Activated T-cell treated with anti-CD3 and anti-CD28 coated beads for 24 hours (primary cell): ENCODE data around the gene RAPGEF4.
"Not testable (repeated sequence)": the region's sequence is repeated elsewhere in the genome, so short reads cannot be mapped to it uniquely, and the experiment has no call there.

Experiments used
- DNase-seq: peaks from one replicate; pipeline ENCODE4 v3.0.0-alpha.2; 2020; ENCODE audit warnings: low read depth

RAPGEF4 gene

DNA sequence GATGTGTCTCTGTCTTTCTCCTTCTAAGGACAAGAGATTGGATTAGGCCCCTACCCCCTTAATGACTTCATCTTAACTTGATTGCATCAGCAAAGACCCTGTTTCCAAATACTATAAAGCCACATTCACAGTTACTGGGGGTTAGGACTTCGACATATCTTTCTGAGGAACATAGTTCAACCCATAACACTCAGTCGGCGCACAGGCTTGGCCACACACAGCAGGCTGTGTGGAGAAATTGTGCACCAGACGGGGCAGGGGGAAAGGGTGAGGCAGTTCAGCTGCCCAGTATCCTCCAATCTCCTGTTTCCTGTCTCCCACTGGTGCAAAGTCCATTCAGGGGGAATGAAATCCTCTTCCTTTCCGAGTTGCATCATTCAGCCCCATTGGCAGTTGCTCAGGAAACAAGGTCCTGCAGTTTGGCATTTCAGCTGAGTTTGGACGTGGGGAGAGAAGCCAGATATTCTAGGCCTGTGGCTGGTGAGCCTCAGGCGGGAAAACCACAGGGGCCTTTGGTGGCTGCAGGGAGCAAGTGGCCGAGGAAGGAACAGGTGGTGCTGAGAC is 9.4 kb upstream of the RAPGEF4 start:
- no peak for DNase-seq

- DNase-seq: no peak
Measured at GRCh38 chr2:172730411-172730810, 5.2 kb upstream of the RAPGEF4 start.

GRCh38 chr2:172734711-172735581 is 699 bp upstream of the RAPGEF4 start:
- DNase-seq: peak; percentile 7

DNA sequence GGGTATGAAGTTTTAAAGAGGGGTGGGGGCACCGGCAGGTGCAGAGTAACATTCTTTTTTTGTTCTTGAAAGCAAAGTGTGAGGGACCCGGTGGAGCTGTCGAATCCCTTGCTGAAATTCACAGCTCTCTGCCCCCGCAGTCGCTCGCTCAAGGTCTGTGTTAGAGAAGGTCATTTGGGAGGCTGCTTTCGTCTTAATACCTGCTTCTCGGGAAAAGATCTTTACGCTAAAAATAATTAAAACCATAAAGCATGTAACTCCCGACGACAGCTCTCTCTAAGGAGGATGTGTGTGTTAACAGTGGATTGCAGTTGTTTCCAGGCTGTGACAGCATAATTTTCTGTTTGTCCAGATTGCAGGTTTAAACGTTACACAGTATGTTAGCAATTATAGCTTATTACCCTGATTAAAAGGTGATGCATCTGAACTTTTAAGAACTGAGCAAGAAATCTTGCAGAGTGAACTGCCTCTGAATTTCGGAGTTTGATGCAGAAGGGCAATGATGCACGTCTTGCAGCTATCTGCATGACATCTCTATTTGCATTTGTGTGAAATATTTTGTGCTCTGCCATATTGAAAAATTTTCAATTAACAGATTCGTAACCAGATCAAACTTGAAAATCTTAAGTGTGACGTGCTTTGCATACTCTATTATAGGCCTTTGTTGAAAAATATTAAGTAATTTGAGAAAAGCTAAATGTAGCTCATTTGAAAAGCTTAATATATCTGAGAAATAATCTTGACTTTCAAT is 954 bp downstream of the RAPGEF4 start:
- DNase-seq: no peak

- no peak for DNase-seq
Measured at GRCh38 chr2:172739661-172740266, 4.1 kb downstream of the RAPGEF4 start.

DNA sequence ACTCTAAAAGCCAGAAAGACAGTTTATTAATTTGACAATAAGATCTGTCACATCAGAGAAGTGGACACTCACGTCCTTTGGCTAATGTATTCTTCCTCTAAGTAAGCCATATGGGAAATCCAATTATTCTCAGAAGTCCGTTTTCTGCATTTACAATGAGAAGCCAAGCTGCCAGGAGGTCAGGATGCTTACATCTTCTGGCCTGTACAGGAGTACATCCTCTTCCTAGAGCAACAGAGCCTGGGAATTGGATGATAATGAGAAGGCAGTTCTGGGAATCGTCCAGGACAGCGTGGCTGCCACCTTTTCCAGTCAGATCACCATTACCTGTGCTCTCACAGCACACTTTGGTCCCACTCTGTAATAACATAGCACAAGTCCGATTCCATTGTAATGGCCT is 5.2 kb downstream of the RAPGEF4 start:
- DNase-seq: no peak

DNA sequence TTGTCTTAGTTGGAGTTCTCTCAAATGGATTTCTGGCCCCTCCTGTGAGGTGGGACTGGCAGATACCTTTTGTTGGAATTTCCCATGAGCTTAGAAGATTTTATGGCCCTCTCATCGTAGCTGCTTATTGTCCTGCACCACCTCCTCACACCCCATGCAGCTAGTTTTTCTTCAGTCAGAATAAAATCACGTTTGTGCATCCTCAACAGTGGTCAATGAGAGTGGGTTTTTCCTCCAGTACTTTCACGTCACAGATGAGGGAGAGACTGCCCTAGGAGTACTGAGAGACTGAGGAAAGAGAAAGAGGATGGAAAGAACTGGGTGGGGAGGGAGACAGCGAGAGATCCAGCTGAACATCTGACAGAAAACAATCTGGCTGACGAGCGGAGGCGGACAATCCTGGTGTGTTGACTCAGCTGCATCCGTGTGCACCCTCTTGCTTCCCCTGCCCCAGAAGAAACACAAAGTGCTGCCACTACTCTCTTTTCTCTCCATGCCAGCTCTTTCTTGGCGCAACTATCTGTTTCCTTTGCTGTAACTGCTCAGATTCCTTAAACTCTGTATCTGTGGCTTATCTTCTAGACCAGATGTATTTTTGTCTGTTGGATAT is 7.4 kb downstream of the RAPGEF4 start:
- no peak for DNase-seq

DNA sequence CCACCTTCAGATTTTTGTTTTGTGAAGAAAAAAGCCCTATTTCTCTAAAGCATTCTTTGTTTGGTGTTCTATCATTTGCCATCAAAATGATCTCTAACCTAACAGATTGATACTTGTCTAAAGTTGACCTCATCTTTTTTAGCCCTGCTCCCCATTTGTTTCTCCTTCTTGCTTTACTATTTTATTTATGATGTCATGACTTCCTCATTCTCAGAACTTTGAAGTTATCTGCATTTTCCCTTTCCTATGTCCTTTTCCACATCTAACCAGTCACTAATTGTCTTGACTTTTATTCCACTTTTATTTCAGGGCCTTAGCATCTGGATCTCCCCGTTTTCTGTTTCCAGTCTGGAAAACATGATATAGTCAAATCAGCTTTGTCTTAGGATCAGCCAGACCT is 8.3 kb downstream of the RAPGEF4 start:
- DNase-seq: no peak

DNA sequence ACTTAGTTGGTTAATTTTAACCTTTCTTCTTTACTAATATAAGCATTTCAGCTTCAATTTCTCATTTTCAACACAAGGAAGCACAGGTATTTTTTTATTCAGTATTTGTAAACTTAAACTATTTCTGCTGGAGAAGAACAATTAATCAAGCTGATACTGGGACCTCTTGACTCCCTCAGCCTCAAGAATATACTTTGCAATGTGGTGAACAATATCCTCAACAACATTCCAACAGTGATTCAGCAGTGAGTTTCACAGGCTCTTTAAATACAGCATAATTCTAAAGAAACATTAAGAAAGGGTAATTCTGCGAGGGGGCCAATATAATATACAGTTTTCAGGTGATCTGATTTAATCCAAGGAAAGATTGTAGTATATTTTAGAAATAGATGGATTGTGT is 10.0 kb downstream of the RAPGEF4 start:
- no peak for DNase-seq

- DNase-seq: not testable (repeated sequence)
Measured at GRCh38 chr2:172748543-172748942, 12.9 kb downstream of the RAPGEF4 start.

DNA sequence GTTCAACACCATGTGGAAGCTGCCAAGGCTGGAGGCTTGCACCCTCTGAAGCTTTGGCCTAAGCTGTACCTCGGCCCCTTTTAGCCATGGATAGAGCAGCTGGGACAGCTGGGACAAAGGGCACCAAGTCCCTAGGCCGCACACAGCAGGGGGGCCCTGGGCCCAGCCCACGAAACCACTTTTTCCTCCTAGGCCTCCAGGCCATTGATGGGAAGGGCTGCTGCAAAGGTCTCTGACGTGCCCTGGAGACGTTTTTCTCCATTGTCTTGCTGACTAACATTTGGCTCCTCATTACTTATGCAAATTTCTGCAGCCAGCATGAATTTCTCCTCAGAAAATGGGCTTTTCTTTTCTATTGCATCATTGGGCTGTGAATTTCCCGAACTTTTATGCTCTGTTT is 13.7 kb downstream of the RAPGEF4 start:
- DNase-seq: no peak

GRCh38 chr2:172751564-172751963 is 15.9 kb downstream of the RAPGEF4 start:
- no peak for DNase-seq

- DNase-seq: no peak
Measured at GRCh38 chr2:172753610-172754009, 18.0 kb downstream of the RAPGEF4 start.

GRCh38 chr2:172759441-172759840 is 23.8 kb downstream of the RAPGEF4 start:
- DNase-seq: no peak

GRCh38 chr2:172761306-172761705 is 25.7 kb downstream of the RAPGEF4 start:
- DNase-seq: no peak

GRCh38 chr2:172762574-172762973 is 26.9 kb downstream of the RAPGEF4 start:
- DNase-seq: no peak

GRCh38 chr2:172763079-172763478 is 27.4 kb downstream of the RAPGEF4 start:
- no peak for DNase-seq

GRCh38 chr2:172765662-172766061 is 30.0 kb downstream of the RAPGEF4 start:
- no peak for DNase-seq

GRCh38 chr2:172768401-172768800 is 32.8 kb downstream of the RAPGEF4 start:
- DNase-seq: no peak

DNA sequence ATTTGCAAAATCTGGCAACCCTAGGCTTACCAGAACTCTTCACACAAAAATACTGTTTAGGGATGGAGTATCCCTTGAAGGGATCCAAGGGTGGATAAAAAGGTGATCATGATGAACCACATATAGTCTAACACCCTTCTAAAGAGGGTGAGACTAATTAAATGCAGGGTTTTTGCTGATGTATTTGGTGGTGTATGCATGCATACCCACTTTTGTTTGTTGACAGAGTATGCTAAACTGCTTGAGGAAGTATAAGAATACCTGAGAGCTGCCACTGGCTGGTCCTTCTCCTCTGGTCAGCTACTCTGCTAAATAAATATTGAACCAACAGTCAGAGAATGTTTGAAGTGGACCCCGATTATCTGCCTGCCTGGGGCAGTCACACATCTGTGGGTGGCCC is 34.2 kb downstream of the RAPGEF4 start:
- no peak for DNase-seq

GRCh38 chr2:172770887-172771286 is 35.2 kb downstream of the RAPGEF4 start:
- DNase-seq: no peak

DNA sequence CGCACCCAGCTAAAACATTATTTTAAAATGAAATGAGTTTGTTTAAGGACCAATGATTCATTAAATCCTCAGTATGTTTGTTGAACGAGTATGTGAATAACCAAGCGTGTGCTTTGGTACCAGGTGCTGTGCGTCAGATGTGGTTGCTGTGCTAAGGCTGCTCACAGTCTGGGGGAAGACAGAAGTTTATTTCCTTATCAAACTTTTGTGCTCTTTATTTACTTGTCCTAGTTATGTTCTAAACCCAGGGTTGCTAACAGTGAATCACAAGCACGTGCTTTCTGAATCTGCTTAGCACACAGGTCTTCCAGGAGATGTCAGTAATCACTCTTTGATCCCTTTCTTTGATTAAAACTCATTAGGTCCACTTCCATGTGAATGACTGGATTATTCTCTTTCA is 37.0 kb downstream of the RAPGEF4 start:
- DNase-seq: no peak
